ENCODE measurements around the gene SF3B2. TPM values are rescaled to one million over a fixed set of nuclear protein-coding genes. Genes with fewer than 3 reads are reported as not detected.

Gene SF3B2
- total RNA-seq, 1 experiment from 2014 or later: 237 TPM

DNA sequence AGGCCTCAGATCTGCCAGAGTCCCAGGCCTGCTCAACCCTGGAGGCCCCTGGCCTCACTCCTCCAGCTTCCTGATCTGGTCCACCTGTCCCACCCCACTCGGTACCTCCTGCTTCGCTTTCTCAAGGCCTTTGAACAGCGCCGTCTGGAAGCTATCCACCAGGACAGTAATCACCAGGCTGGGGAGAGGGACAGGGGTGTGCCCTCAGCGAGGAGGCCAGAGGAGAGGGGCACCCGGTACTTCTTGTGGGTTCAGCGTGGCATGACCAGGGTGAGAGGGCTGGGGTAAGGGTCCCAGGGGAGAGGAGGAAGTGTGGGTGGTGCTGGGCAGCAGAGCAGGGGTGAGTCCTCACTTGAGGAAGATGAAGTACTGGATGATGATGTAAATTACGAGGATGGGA lies 32.0 kb upstream of the SF3B2 start:
- no peak overlapping the region for H3K14ac ChIP-seq (ENCODE audit: insufficient read depth, low read length)
- no peak overlapping the region for H2BK20ac ChIP-seq (ENCODE audit: low read depth, low read length, poor library complexity, severe bottlenecking)
- Mint-ChIP-seq H3K36me3 (ENCODE audit: insufficient read depth in 1 of 3, low read depth in 3 of 3) (no peaks in the 10 kb centered on the region; a peak in 1 of 7 replicates), H3K27ac (no peak overlapping the region; a peak in 2 of 7 replicates), H3K9me3 (no peaks in the 10 kb centered on the region; a peak in 1 of 5 replicates), H3K27me3 (ENCODE audit: low read depth) (peaks cover 35% of the 10 kb centered on the region), H3K4me1 (peaks cover 0 to 3% of the 10 kb centered on the region in 2 experiments; a peak in 3 of 4 replicates), H3K4me3 (no peak overlapping the region)
- H2AK5ac ChIP-seq (ENCODE audit: insufficient read length, low read length): no peak overlapping the region
- no peak overlapping the region for H2BK15ac ChIP-seq (ENCODE audit: low read depth, low read length)
- H4K8ac ChIP-seq (replicated peaks; ENCODE audit: insufficient read length, low read depth, low read length): no peak overlapping the region
- no peak overlapping the region for H2AFZ ChIP-seq (ENCODE audit: low read length)
- H3K23me2 ChIP-seq (ENCODE audit: insufficient read length, low read depth, low read length, poor library complexity, severe bottlenecking): peaks cover 3% of the 10 kb centered on the region
- no peak overlapping the region for H3T11ph ChIP-seq (ENCODE audit: low read length)
- no peaks in the 10 kb centered on the region for H3K79me1 ChIP-seq (ENCODE audit: insufficient read depth, low read depth, low read length, poor library complexity, severe bottlenecking)
- H4K5ac ChIP-seq (ENCODE audit: insufficient read length, low read depth, low read length): no peak overlapping the region
- H3K4ac ChIP-seq (ENCODE audit: low read depth, low read length): no peak overlapping the region
- no CpG with 5 or more reads among the region's 8 CpGs for WGBS (ENCODE audit: extremely low coverage, insufficient read length, low lambda C conversion rate)
- no peak overlapping the region for H3K9ac ChIP-seq (ENCODE audit: extremely low read depth, insufficient read length, low read length)
- H3K79me2 ChIP-seq (ENCODE audit: insufficient read depth, low read length): no peaks in the 10 kb centered on the region
- H3K4me1 ChIP-seq (ENCODE audit: insufficient read depth, low read length): no peaks in the 10 kb centered on the region
- H3K4me2 ChIP-seq (ENCODE audit: insufficient read depth, insufficient read length, low read length): no peak overlapping the region
- H3K23ac ChIP-seq (ENCODE audit: insufficient read length, low read depth, low read length): no peak overlapping the region
- no peaks in the 10 kb centered on the region for H3K9me3 ChIP-seq (ENCODE audit: control insufficient read depth, low read depth, low read length)
- TF ChIP-seq, protein P1, sequence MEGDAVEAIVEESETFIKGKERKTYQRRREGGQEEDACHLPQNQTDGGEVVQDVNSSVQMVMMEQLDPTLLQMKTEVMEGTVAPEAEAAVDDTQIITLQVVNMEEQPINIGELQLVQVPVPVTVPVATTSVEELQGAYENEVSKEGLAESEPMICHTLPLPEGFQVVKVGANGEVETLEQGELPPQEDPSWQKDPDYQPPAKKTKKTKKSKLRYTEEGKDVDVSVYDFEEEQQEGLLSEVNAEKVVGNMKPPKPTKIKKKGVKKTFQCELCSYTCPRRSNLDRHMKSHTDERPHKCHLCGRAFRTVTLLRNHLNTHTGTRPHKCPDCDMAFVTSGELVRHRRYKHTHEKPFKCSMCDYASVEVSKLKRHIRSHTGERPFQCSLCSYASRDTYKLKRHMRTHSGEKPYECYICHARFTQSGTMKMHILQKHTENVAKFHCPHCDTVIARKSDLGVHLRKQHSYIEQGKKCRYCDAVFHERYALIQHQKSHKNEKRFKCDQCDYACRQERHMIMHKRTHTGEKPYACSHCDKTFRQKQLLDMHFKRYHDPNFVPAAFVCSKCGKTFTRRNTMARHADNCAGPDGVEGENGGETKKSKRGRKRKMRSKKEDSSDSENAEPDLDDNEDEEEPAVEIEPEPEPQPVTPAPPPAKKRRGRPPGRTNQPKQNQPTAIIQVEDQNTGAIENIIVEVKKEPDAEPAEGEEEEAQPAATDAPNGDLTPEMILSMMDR (conservative IDR thresholded peaks at IDR 0.05): no peak
- no peak overlapping the region for H2BK5ac ChIP-seq (ENCODE audit: insufficient read length, low read length)
- H2BK120ac ChIP-seq (ENCODE audit: low read depth, low read length, poor library complexity, severe bottlenecking): no peak overlapping the region
- H4K20me1 ChIP-seq (ENCODE audit: control insufficient read depth, insufficient read depth, insufficient read length): no peaks in the 10 kb centered on the region
- H3K27me3 ChIP-seq (ENCODE audit: insufficient read depth, low read length): no peaks in the 10 kb centered on the region; the same call in 1 of the 2 replicates
- no peak overlapping the region for H3K18ac ChIP-seq (ENCODE audit: insufficient read length, low read depth, low read length)
- no peak overlapping the region for H3K56ac ChIP-seq (ENCODE audit: insufficient read length, low read depth, low read length)
- H2BK12ac ChIP-seq (ENCODE audit: insufficient read length, low read depth, low read length): no peak overlapping the region
- no peak overlapping the region for H4K91ac ChIP-seq (ENCODE audit: insufficient read length, low read depth, low read length)
- DNase-seq: no peak
- no peak overlapping the region for H3K27ac ChIP-seq (ENCODE audit: insufficient read length, low read depth, low read length)
